Loucy (cell line): ENCODE results near the gene CFAP100.

Experiments
- EZH2phosphoT487 ChIP-seq: fragments of 200-600 bp; IDR thresholded peaks from 2 replicates; pipeline ENCODE4 v1.6.1; 2018; ENCODE audit warnings: antibody characterized with exemption, mild to moderate bottlenecking, moderate library complexity, borderline replicate concordance
- TF ChIP-seq, protein P1 (sequence below): fragments of 200-600 bp; sonication (generic); conservative IDR thresholded peaks from 2 replicates; pipeline ENCODE4 v1.5.1; 2014; ENCODE audit warnings: mild to moderate bottlenecking, antibody characterized with exemption, low read length

DNA sequence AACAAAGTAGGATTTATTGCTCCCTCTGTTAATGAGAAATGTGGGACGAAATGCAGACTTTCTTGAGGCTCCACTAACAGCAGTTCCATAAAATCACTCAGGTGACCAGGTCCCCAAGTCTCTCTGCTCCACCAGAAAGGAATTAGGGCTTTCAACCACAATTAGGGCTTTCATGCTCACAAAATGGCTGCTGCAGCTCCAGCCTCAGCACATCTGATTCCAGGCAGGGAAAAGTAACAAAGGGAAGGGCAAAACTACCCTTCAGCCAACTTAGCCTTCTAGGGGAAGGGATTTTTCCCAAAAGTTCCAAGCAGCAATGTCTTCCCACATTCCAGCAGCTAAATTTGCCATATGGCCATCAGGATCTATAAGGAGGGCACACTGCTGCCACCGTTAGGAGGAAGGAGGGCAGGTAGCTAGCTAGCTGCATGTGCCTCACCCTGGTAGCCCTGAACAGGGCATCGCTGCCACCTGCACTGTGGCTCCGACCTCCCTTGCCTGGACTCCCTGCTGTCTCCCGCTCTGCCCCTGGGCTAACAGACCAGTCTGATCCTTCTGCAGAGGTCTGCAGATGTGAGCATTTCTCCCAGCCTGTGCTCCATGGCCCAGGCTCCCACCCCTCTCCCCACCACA is 12.8 kb downstream of the CFAP100 start:
- TF ChIP-seq, protein P1, sequence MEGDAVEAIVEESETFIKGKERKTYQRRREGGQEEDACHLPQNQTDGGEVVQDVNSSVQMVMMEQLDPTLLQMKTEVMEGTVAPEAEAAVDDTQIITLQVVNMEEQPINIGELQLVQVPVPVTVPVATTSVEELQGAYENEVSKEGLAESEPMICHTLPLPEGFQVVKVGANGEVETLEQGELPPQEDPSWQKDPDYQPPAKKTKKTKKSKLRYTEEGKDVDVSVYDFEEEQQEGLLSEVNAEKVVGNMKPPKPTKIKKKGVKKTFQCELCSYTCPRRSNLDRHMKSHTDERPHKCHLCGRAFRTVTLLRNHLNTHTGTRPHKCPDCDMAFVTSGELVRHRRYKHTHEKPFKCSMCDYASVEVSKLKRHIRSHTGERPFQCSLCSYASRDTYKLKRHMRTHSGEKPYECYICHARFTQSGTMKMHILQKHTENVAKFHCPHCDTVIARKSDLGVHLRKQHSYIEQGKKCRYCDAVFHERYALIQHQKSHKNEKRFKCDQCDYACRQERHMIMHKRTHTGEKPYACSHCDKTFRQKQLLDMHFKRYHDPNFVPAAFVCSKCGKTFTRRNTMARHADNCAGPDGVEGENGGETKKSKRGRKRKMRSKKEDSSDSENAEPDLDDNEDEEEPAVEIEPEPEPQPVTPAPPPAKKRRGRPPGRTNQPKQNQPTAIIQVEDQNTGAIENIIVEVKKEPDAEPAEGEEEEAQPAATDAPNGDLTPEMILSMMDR: no peak
- no peak for TF ChIP-seq EZH2phosphoT487
